Esophagus squamous epithelium (tissue), 5 donors: ENCODE data around the gene SLC35F3. TPM values are rescaled to one million over a fixed set of nuclear protein-coding genes. Genes with fewer than 3 reads are reported as not detected.

Source experiments
- DNase-seq: peaks from one replicate; lab custom pipeline; 2025; lab: John Stamatoyannopoulos, UW
- H3K27ac ChIP-seq, 4 donors: fragments of 200-600 bp; sonication (generic); one replicate each; pipeline ENCODE4 v1.5.1; 2016 to 2019; ENCODE audit warnings: mild to moderate bottlenecking in 1 of 4
- H3K27me3 ChIP-seq, 4 donors: fragments of 200-600 bp; sonication (generic); 1 replicate in 3 of 4; 2 replicates in 1 of 4; pipeline versions ENCODE4 v1.5.1 to v1.6.0; 2017 to 2021; ENCODE audit warnings: antibody characterized with exemption in 1 of 4
- H3K36me3 ChIP-seq, 3 donors: fragments of 200-600 bp; sonication (generic); one replicate each; pipeline ENCODE4 v1.5.1; 2016 to 2019
- H3K4me1 ChIP-seq, 3 donors: fragments of 200-600 bp; sonication (generic); one replicate each; pipeline ENCODE4 v1.5.1; 2017 to 2019
- H3K4me3 ChIP-seq, 4 donors: fragments of 200-600 bp; sonication (generic); 1 replicate in 3 of 4; 2 replicates in 1 of 4; pipeline ENCODE4 v1.5.1; 2016 to 2019; ENCODE audit warnings: mild to moderate bottlenecking in 2 of 4, moderate library complexity in 1 of 4
- H3K9me3 ChIP-seq, 3 donors: fragments of 200-600 bp; sonication (generic); one replicate each; pipeline ENCODE4 v1.5.1; 2016 to 2019
- CTCF ChIP-seq, 6 experiments: fragments of 450-650 bp in 4 of 6; fragments of 200-600 bp in 2 of 6; sonication (generic) in 2 of 6; IDR thresholded peaks; one replicate each; pipeline ENCODE4 v1.5.1; 2016 to 2019; ENCODE audit warnings: antibody characterized with exemption in 6 of 6, mild to moderate bottlenecking in 4 of 6, moderate library complexity in 4 of 6
- POLR2A ChIP-seq, 4 donors: fragments of 450-650 bp; IDR thresholded peaks; one replicate each; pipeline ENCODE4 v1.6.1; 2017; ENCODE audit warnings: antibody characterized with exemption in 4 of 4, mild to moderate bottlenecking in 4 of 4, moderate library complexity in 3 of 4
- WGBS, 2 donors: methylation state at CpG; one replicate each; pipeline ENCODE4 v1.1.5; 2018; 5-methylcytosine and 5-hydroxymethylcytosine counted together
- intact Hi-C: fragments of 100-400 bp; cut with DNase I; formaldehyde crosslinking; loops from one replicate; pipeline ENCODE4 v1.15.0; 2022
- total RNA-seq, 4 donors: library from RNA; depleted of rRNA; stranded (reverse); fragments of >200 nt; gene quantifications; one replicate each; pipeline ENCODE4 v1.1.0, GENCODE V29; 2016
- donor health status: DM: yes; HTN: yes; CAD: no.

SLC35F3 gene
- total RNA-seq, 4 donors from 2014 or later = 0.13 to 0.99 (median 0.55) TPM

GRCh38 chr1:234239936-234240335 is 335.5 kb downstream of the SLC35F3 start:
- no peaks in the 10 kb centered on the region for H3K36me3 ChIP-seq
- no peak for DNase-seq
- H3K4me1 ChIP-seq = no peaks in the 10 kb centered on the region
- 81 to 84% methylated on average over 9 of the region's 9 CpGs for WGBS, 2 donors
- no peak overlapping the region for H3K27ac ChIP-seq
- H3K27me3 ChIP-seq = no peaks in the 10 kb centered on the region
- intact Hi-C loops = no loop called here
- no peak for TF ChIP-seq POLR2A (IDR thresholded peaks at IDR 0.05)
- TF ChIP-seq CTCF (IDR thresholded peaks at IDR 0.05) = no peak
- no peaks in the 10 kb centered on the region for H3K9me3 ChIP-seq
- no peak overlapping the region for H3K4me3 ChIP-seq

GRCh38 chr1:234240680-234241079 is 336.2 kb downstream of the SLC35F3 start:
- intact Hi-C loops = no loop called here
- no peaks in the 10 kb centered on the region for H3K9me3 ChIP-seq
- H3K36me3 ChIP-seq = no peaks in the 10 kb centered on the region
- TF ChIP-seq POLR2A (IDR thresholded peaks at IDR 0.05) (no peak), CTCF (IDR thresholded peaks at IDR 0.05) (no peak)
- no peaks in the 10 kb centered on the region for H3K27me3 ChIP-seq
- DNase-seq = no peak
- no peaks in the 10 kb centered on the region for H3K4me1 ChIP-seq
- H3K4me3 ChIP-seq = no peak overlapping the region
- H3K27ac ChIP-seq = no peak overlapping the region

- Histone ChIP-seq H3K27ac (no peak overlapping the region), H3K36me3 (no peaks in the 10 kb centered on the region), H3K4me3 (no peak overlapping the region), H3K9me3 (no peaks in the 10 kb centered on the region), H3K4me1 (no peaks in the 10 kb centered on the region), H3K27me3 (no peaks in the 10 kb centered on the region)
- DNase-seq = no peak
- TF ChIP-seq POLR2A (IDR thresholded peaks at IDR 0.05) (no peak), CTCF (IDR thresholded peaks at IDR 0.05) (no peak)
- WGBS, 2 donors = 90 to 93% methylated on average over 3 to 4 of the region's 5 CpGs
- intact Hi-C loops = no loop called here
Measured at GRCh38 chr1:234241941-234242490, 337.5 kb downstream of the SLC35F3 start.

GRCh38 chr1:234243521-234244260 is 339.2 kb downstream of the SLC35F3 start:
- TF ChIP-seq CTCF (IDR thresholded peaks at IDR 0.05) = no peak
- no peak for TF ChIP-seq POLR2A (IDR thresholded peaks at IDR 0.05)
- Histone ChIP-seq H3K27ac (no peak overlapping the region), H3K9me3 (no peaks in the 10 kb centered on the region), H3K27me3 (no peaks in the 10 kb centered on the region), H3K4me1 (no peaks in the 10 kb centered on the region), H3K36me3 (no peaks in the 10 kb centered on the region), H3K4me3 (no peak overlapping the region)
- no peak for DNase-seq
- intact Hi-C loops = no loop called here
- WGBS, 2 donors = 58 to 62% methylated on average over 3 of the region's 3 CpGs

GRCh38 chr1:234244482-234244881 is 340.0 kb downstream of the SLC35F3 start:
- Histone ChIP-seq H3K27ac (no peak overlapping the region), H3K4me3 (no peak overlapping the region), H3K27me3 (no peaks in the 10 kb centered on the region), H3K36me3 (no peaks in the 10 kb centered on the region), H3K4me1 (no peaks in the 10 kb centered on the region), H3K9me3 (no peaks in the 10 kb centered on the region)
- no peak for DNase-seq
- TF ChIP-seq CTCF (IDR thresholded peaks at IDR 0.05) = no peak
- no peak for TF ChIP-seq POLR2A (IDR thresholded peaks at IDR 0.05)
- intact Hi-C loops = no loop called here
